C4-2B (cell line): Measurements from ENCODE around the gene CD200R1L.

Experiments used
- CTCF ChIP-seq: fragments of 450-650 bp; conservative IDR thresholded peaks from 2 replicates; pipeline ENCODE4 v1.5.1; 2017; ENCODE audit warnings: mild to moderate bottlenecking
- ZFX ChIP-seq: fragments of 450-650 bp; IDR thresholded peaks from 2 replicates; pipeline ENCODE4 v1.6.1; 2017

GRCh38 chr3:112845772-112846171 lies 892 bp downstream of the CD200R1L start:
- TF ChIP-seq CTCF: no peak
- no peak for TF ChIP-seq ZFX
